ENCODE data around the gene CLEC20A.
A peak's percentile ranks its signal among the peaks of the same experiment; 100 is the strongest.

Gene CLEC20A

DNA sequence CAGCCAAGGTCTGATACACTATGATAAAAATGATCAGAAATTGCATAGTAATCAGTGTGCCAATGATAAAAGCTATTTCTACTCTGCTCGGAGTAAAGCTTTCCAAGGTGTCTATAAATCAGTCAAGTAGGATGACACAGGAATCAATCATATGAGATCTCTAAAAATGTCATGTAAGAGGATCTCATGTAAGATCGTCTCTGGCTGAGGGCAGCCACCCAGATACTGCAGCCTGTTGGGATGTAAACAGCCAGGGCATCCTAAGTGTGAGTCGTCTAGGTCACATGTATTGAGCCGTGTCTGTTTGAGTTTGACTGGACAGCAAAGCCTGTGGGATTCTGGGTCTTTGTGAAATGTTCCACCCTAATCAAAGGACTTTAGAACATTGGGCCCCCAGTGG, 13.4 kb upstream of the CLEC20A start:
- DNase-seq = no peak
- Histone ChIP-seq H3K4me3 (no peak overlapping the region), H3K4me1 (no peaks in the 10 kb centered on the region), H3K9me3 (no peaks in the 10 kb centered on the region), H3K27ac (no peak overlapping the region), H3K36me3 (no peaks in the 10 kb centered on the region), H3K27me3 (no peaks in the 10 kb centered on the region)
- intact Hi-C loops (cut with DNase I; ENCODE audit: low total_unique reads) = no loop called here
- TF ChIP-seq, protein P1, sequence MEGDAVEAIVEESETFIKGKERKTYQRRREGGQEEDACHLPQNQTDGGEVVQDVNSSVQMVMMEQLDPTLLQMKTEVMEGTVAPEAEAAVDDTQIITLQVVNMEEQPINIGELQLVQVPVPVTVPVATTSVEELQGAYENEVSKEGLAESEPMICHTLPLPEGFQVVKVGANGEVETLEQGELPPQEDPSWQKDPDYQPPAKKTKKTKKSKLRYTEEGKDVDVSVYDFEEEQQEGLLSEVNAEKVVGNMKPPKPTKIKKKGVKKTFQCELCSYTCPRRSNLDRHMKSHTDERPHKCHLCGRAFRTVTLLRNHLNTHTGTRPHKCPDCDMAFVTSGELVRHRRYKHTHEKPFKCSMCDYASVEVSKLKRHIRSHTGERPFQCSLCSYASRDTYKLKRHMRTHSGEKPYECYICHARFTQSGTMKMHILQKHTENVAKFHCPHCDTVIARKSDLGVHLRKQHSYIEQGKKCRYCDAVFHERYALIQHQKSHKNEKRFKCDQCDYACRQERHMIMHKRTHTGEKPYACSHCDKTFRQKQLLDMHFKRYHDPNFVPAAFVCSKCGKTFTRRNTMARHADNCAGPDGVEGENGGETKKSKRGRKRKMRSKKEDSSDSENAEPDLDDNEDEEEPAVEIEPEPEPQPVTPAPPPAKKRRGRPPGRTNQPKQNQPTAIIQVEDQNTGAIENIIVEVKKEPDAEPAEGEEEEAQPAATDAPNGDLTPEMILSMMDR (IDR thresholded peaks at IDR 0.05) = no peak

DNA sequence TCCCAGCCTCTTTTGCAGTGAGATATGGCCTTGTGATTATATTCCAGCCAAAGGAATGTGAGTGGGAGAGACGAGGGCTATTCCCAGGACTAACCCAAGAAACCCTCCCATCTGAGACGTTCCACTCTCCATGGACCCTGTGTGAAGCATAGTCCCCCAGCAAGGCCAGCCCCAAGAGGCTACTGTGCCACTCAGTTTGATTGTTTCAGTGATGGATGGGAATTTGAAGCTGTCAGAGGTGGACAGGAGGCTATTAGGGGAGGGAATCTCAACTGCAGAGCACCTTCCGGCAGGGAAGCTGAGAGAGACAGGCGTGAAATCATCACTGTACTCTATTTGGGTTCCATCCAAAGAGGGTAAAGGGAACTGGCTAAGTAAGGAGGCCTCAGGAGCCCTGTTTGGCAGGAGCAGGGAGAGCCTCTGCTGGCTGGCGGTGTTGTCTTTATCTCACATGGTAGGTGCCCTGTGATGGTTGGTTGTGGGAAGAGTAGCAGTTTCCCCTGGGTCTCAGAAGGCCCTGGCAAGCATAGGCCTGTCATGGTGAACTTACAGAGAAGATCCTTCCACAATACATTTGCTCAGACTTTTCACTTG, 12.7 kb upstream of the CLEC20A start:
- no peaks in the 10 kb centered on the region for H3K9me3 ChIP-seq
- H3K27me3 ChIP-seq = no peaks in the 10 kb centered on the region
- no peak overlapping the region for H3K27ac ChIP-seq
- H3K36me3 ChIP-seq = no peaks in the 10 kb centered on the region
- DNase-seq = no peak
- TF ChIP-seq, protein P1 (IDR thresholded peaks at IDR 0.05) = no peak
- H3K4me1 ChIP-seq = no peaks in the 10 kb centered on the region
- H3K4me3 ChIP-seq = no peak overlapping the region
- intact Hi-C loops (cut with DNase I; ENCODE audit: low total_unique reads) = loop anchor here (10.0 kb wide), 1 partner anchor 475 kb away; no protein-coding TSS in a partner anchor

DNA sequence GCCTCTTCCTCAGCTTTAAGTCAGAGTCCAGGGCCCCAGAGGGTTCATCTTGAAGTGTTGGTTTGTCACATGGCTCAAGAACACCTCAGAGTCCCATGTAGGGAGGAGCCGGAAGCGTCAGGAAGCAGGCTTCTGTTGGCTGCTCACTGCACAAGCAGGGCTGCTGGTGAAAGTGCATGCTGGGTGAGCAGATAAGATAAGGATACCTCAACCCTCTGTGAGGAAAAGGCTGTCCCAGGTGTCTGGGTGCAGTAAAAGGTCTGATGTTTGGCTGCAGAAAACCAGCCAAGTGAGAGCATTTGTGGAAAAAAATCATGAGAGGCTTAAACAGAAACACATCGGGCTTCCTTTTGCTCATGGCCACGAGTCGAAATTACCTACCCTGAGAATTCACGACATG, 9.9 kb upstream of the CLEC20A start:
- Histone ChIP-seq H3K27ac (no peak overlapping the region), H3K9me3 (no peaks in the 10 kb centered on the region), H3K27me3 (peaks cover 0 to 3% of the 10 kb centered on the region in 2 donors), H3K4me1 (no peaks in the 10 kb centered on the region), H3K4me3 (no peak overlapping the region), H3K36me3 (no peaks in the 10 kb centered on the region)
- TF ChIP-seq, protein P1 (IDR thresholded peaks at IDR 0.05) = no peak
- intact Hi-C loops (cut with DNase I; ENCODE audit: low total_unique reads) = loop anchor here (10.0 kb wide), 1 partner anchor 472 kb away; no protein-coding TSS in a partner anchor
- DNase-seq = peak in 1 of 2 donors; percentile 20

DNA sequence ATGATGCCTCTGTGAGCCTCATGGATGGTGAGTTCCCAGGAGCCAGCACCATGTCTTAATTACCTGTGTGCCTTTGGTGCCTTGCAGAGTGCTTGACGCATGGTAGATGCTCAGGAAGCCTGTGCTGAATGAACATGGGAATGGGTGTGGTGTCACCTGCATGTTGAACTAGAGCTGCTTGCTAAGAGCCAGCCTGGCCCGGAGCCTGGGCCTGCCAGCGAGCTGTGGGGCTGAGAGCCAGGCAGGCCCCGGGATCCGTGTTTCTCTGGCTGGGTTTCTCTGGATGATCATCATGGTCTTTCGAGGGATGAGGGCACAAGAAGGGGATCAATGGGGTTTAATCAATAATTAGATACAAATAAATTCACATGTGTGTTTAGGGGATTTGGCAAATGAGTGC, 9.4 kb upstream of the CLEC20A start:
- H3K4me1 ChIP-seq = no peaks in the 10 kb centered on the region
- intact Hi-C loops (cut with DNase I; ENCODE audit: low total_unique reads) = loop anchor here (10.0 kb wide), 1 partner anchor 471 kb away; no protein-coding TSS in a partner anchor
- no peaks in the 10 kb centered on the region for H3K36me3 ChIP-seq
- no peak overlapping the region for H3K4me3 ChIP-seq
- H3K27me3 ChIP-seq = peaks cover 0 to 3% of the 10 kb centered on the region in 2 donors
- DNase-seq = peak in 1 of 2 donors; percentile 37
- H3K9me3 ChIP-seq = no peaks in the 10 kb centered on the region
- no peak overlapping the region for H3K27ac ChIP-seq
- TF ChIP-seq, protein P1 (IDR thresholded peaks at IDR 0.05) = no peak

DNA sequence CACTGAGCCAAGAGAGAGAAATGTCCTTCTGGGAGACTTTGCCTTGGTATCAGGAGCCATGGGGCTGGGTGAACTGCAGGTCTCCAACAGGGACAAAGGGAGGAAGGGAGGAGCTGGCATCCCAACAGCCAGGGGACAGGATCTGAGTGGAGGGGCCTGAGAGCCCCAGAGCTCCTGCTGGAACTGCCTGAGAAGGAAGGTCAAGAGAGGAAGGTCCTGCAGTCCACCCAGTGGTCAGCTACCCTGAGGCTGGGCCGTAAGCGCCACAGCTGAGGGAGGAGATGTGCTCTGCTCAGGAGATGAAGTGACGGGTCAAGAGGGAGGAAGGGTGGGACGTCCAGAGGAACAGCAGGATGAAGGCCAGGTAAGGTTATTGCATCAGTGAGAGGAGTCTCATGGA, 7.5 kb upstream of the CLEC20A start:
- Histone ChIP-seq H3K27me3 (peaks cover 0 to 3% of the 10 kb centered on the region in 2 donors), H3K9me3 (no peaks in the 10 kb centered on the region), H3K4me3 (no peak overlapping the region), H3K4me1 (no peaks in the 10 kb centered on the region), H3K27ac (no peak overlapping the region), H3K36me3 (no peaks in the 10 kb centered on the region)
- DNase-seq = peak; percentile 16 to 54
- TF ChIP-seq, protein P1 (IDR thresholded peaks at IDR 0.05) = no peak
- intact Hi-C loops (cut with DNase I; ENCODE audit: low total_unique reads) = loop anchor here (5.0 to 10.0 kb wide), 2 partner anchors 192 to 469 kb away; no protein-coding TSS in a partner anchor

Measured in tibial artery (tissue), 4 donors.